Endothelial cell of umbilical vein (primary cell): ENCODE results near the gene GNA12. TPM values are rescaled to one million over a fixed set of nuclear protein-coding genes. Genes with fewer than 3 reads are reported as not detected.

Source experiments
- BruUV-seq: library from RNA; stranded (reverse); fragments of 400-500 nt; replicated peaks from 2 replicates; lab custom pipeline; 2021; lab: Mats Ljungman, UMichigan
- CTCF ChIA-PET: fragments of 300-600, 350-600 bp; sonication (Branson Sonifier 250); formaldehyde crosslinking; loops from one replicate; lab custom pipeline; 2021; ENCODE audit warnings: antibody characterized with exemption, inconsistent platforms; lab: Charles Lee
- POLR2A ChIA-PET: fragments of 300-600, 350-600 bp; sonication (Branson Sonifier 250); formaldehyde crosslinking; loops from one replicate; lab custom pipeline; 2021; ENCODE audit warnings: antibody characterized with exemption, inconsistent platforms; lab: Charles Lee
- DNase-seq: peaks from one replicate; pipeline ENCODE4 v3.0.0-alpha.2; 2011; ENCODE audit warnings: low read depth, low spot score
- FAIRE-seq: peaks from 2 replicates; lab custom pipeline; 2011; peaks lifted over from hg19 to GRCh38; lab: Jason Lieb, UNC
- H2AFZ ChIP-seq: 2 replicates; pipeline ENCODE4 v1.6.0; 2012; ENCODE audit warnings: low read depth, low read length, control low read depth, inconsistent platforms
- H3K27ac ChIP-seq: 2 replicates; pipeline ENCODE4 v1.5.1; 2011; ENCODE audit warnings: low read depth, mild to moderate bottlenecking, control low read depth, low read length, moderate library complexity; ENCODE audit not compliant: insufficient read depth
- H3K27me3 ChIP-seq, 2 experiments: 2 replicates each; pipeline versions ENCODE4 v1.6.0 to v1.6.1; 2011; ENCODE audit warnings: low read length in 2 of 2, mixed read lengths in 1 of 2; ENCODE audit not compliant: control insufficient read depth in 2 of 2, insufficient read depth in 2 of 2
- H3K36me3 ChIP-seq, 2 experiments: 2 replicates in 1 of 2; 3 replicates in 1 of 2; pipeline ENCODE4 v1.5.1; 2011; ENCODE audit warnings: low read length in 2 of 2, mild to moderate bottlenecking in 1 of 2, moderate library complexity in 1 of 2; ENCODE audit not compliant: control insufficient read depth in 2 of 2, insufficient read depth in 2 of 2; ENCODE audit errors: extremely low read depth in 1 of 2
- H3K4me1 ChIP-seq: 3 replicates; pipeline ENCODE4 v1.5.1; 2011; ENCODE audit warnings: mild to moderate bottlenecking, low read length; ENCODE audit not compliant: control insufficient read depth, insufficient read depth; ENCODE audit errors: extremely low read depth
- H3K4me2 ChIP-seq: 2 replicates; pipeline ENCODE4 v1.6.1; 2011; ENCODE audit warnings: low read length, control low read depth, mixed read lengths; ENCODE audit not compliant: insufficient read depth
- H3K4me3 ChIP-seq, 3 experiments: fragments of 200-600 bp in 1 of 3; sonication (generic), shearing (Covaris generic) in 1 of 3; replicated peaks in 1 of 3; 2 replicates each; pipeline ENCODE4 v1.5.1; 2011 to 2016; ENCODE audit warnings: control low read depth in 3 of 3, low read length in 3 of 3, mild to moderate bottlenecking in 2 of 3, inconsistent platforms in 1 of 3, low read depth in 1 of 3, moderate library complexity in 1 of 3; ENCODE audit not compliant: insufficient read depth in 1 of 3
- H3K79me2 ChIP-seq: 2 replicates; pipeline ENCODE4 v1.6.0; 2012; ENCODE audit warnings: low read length, inconsistent platforms; ENCODE audit not compliant: control insufficient read depth, insufficient read depth
- H3K9ac ChIP-seq: replicated peaks from 2 replicates; pipeline ENCODE3; 2011; ENCODE audit warnings: low read length, control low read depth; ENCODE audit not compliant: insufficient read depth; ENCODE audit errors: extremely low read depth
- H3K9me1 ChIP-seq: replicated peaks from 3 replicates; pipeline ENCODE4 v1.6.0; 2011; ENCODE audit warnings: mild to moderate bottlenecking, low read length; ENCODE audit not compliant: control insufficient read depth, insufficient read depth; ENCODE audit errors: extremely low read depth
- H3K9me3 ChIP-seq: replicated peaks from 2 replicates; pipeline ENCODE4 v1.5.1; 2012; ENCODE audit warnings: low read length, inconsistent platforms; ENCODE audit not compliant: control insufficient read depth, insufficient read depth
- H4K20me1 ChIP-seq: replicated peaks from 2 replicates; pipeline ENCODE3; 2011; ENCODE audit warnings: mild to moderate bottlenecking, low read length; ENCODE audit not compliant: control insufficient read depth, insufficient read depth; ENCODE audit errors: extremely low read depth
- CTCF ChIP-seq, 2 donors: IDR thresholded peaks; 1 replicate in 1 of 2; 2 replicates in 1 of 2; pipeline ENCODE4 v1.5.1; 2011; ENCODE audit warnings: low read length in 2 of 2, mild to moderate bottlenecking in 2 of 2, moderate library complexity in 2 of 2, control low read depth in 1 of 2, inconsistent platforms in 1 of 2, low read depth in 1 of 2; ENCODE audit not compliant: insufficient read depth in 1 of 2; ENCODE audit errors: extremely low read depth in 1 of 2
- GATA2 ChIP-seq: IDR thresholded peaks from 2 replicates; pipeline ENCODE4 v1.7.0; 2011; ENCODE audit warnings: low read depth, mild to moderate bottlenecking, moderate library complexity, mixed read lengths, low read length; ENCODE audit not compliant: insufficient read length, insufficient read depth
- JUN ChIP-seq: IDR thresholded peaks from 2 replicates; pipeline ENCODE4 v1.6.1; 2011; ENCODE audit warnings: borderline replicate concordance, low read depth; ENCODE audit not compliant: insufficient read length, insufficient read depth
- POLR2A ChIP-seq: IDR thresholded peaks from 2 replicates; pipeline ENCODE4 v1.6.1; 2012; ENCODE audit warnings: low read depth, mild to moderate bottlenecking, control low read depth, low read length
- POLR2AphosphoS5 ChIP-seq: IDR thresholded peaks from 2 replicates; pipeline ENCODE4 v1.6.1; 2012; ENCODE audit warnings: low read depth, mild to moderate bottlenecking, control low read depth, low read length, moderate library complexity; ENCODE audit not compliant: insufficient read depth
- dilution Hi-C: fragments of 300-500 bp; cut with MboI; formaldehyde crosslinking; loops from one replicate; pipeline ENCODE4 v1.15.0; 2019; ENCODE audit warnings: low sequenced_read_pairs; ENCODE audit not compliant: extremely low pct_ligation_motif_present
- intact Hi-C: fragments of 100-400 bp; cut with micrococcal nuclease; formaldehyde crosslinking; loops from one replicate; pipeline ENCODE4 v1.10.0; 2022
- polyA plus RNA-seq, 4 experiments: library from polyadenylated mRNA; depleted of rRNA in 3 of 4; stranded (reverse) in 3 of 4; unstranded in 1 of 4; fragments of >200 nt; gene quantifications; 2 replicates each; pipeline versions ENCODE4 v1.2.1 to v1.2.3, GENCODE V29; 2011 to 2012; ENCODE audit warnings: missing spikeins in 1 of 4
- total RNA-seq: library from RNA; stranded (reverse); gene quantifications from 2 replicates; pipeline ENCODE4 v1.2.3, GENCODE V29; 2021

The GNA12 gene
- total and polyA plus RNA-seq, 2 donors (not counting 3 experiments of a cell fraction or from before 2014, with no cell fraction given) = 63.0 to 75.1 TPM

DNA sequence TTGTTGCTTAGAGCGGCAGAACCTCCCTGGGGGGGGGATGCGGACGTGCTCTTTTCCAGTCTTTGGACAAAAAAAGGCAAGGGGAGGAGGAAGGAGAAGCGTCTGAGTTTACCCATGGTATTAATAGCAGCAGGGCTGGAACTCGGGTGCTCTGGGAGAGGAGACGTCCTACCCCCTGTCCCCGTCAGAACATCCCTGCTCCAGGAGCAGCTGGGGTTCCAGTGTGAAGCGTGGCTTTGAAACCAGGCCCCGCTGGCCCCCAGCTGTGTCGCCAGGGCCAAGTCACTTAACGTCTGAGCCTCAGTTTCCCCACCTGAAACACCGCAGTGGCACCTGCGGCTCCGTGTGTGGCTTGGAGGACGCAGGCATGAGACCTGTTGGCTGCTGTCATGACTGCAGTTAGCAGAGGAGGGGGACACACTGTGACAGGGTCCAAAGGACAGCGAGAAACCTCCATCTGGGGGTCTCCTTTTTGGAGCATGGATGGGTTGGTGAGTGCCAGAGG is 154.7 kb downstream of the GNA12 start:
- peaks cover 20 to 26% of the 10 kb centered on the region in 2 experiments for H3K27me3 ChIP-seq
- H3K9me3 ChIP-seq = no peaks in the 10 kb centered on the region
- BruUV-seq = no TSS peak
- peaks cover 3% of the 10 kb centered on the region for H3K4me1 ChIP-seq
- H3K9ac ChIP-seq = no peak overlapping the region
- H3K36me3 ChIP-seq = no peaks in the 10 kb centered on the region
- no peak overlapping the region for H3K27ac ChIP-seq
- FAIRE-seq (no peak), DNase-seq (no peak)
- intact Hi-C loops (no loop called here), dilution Hi-C loops (no loop called here)
- ChIA-PET POLR2A (no interaction called here), CTCF (interaction anchor here (1.1 to 2.1 kb wide), 3 partner anchors 9 to 219 kb away, joined by 3 to 13 read pairs (median 11); no protein-coding TSS in a partner anchor)
- no peak for TF ChIP-seq GATA2
- TF ChIP-seq POLR2AphosphoS5 = no peak
- TF ChIP-seq CTCF (IDR thresholded peaks at IDR 0.05; ENCODE audit: extremely low read depth in 1 of 2, insufficient read depth in 1 of 2, low read depth in 1 of 2, low read length in 2 of 2) = no peak
- no peak for TF ChIP-seq JUN
- no peak for TF ChIP-seq POLR2A
- no peaks in the 10 kb centered on the region for H3K9me1 ChIP-seq
- H3K79me2 ChIP-seq = no peaks in the 10 kb centered on the region
- H2AFZ ChIP-seq = no peak overlapping the region
- H3K4me3 ChIP-seq = no peak overlapping the region
- no peaks in the 10 kb centered on the region for H4K20me1 ChIP-seq
- H3K4me2 ChIP-seq = no peak overlapping the region
